Measurements from ENCODE around the gene NUDT3. TPM values are rescaled to one million over a fixed set of nuclear protein-coding genes. Genes with fewer than 3 reads are reported as not detected.

The NUDT3 gene
- total and polyA plus RNA-seq, 4 experiments from 2014 or later = 7.0 to 25.9 (median 18.0) TPM

- ChIA-PET CTCF (ENCODE audit: partially characterized antibody) (interaction anchor here (1.5 kb wide), 1 partner anchor 163 kb away, joined by 3 read pairs; no protein-coding TSS in a partner anchor), POLR2A (ENCODE audit: partially characterized antibody) (no interaction called here)
- Histone ChIP-seq H3K27ac (ENCODE audit: low read depth, low read length) (no peak overlapping the region), H3K9me3 (ENCODE audit: control insufficient read depth in 1 of 2, low read length in 2 of 2) (no peaks in the 10 kb centered on the region), H3K4me1 (ENCODE audit: insufficient read depth, low read length) (no peaks in the 10 kb centered on the region), H3K27me3 (ENCODE audit: insufficient read depth, low read length) (no peaks in the 10 kb centered on the region), H3K36me3 (ENCODE audit: insufficient read depth, low read length) (no peaks in the 10 kb centered on the region), H3K4me3 (ENCODE audit: low read length in 2 of 2) (no peak overlapping the region)
- Mint-ChIP-seq H3K9me3 (no peaks in the 10 kb centered on the region), H3K27ac (peak overlapping the region in 1 of 7 donors; percentile 55), H3K4me1 (peaks cover 0 to 9% (median 6%) of the 10 kb centered on the region in 4 donors), H3K36me3 (no peaks in the 10 kb centered on the region), H3K4me3 (no peak overlapping the region), H3K27me3 (no peaks in the 10 kb centered on the region)
- intact Hi-C loops (cut with micrococcal nuclease) = no loop called here
- no peak for DNase-seq
Measured at GRCh38 chr6:34229877-34230276, 162.6 kb downstream of the NUDT3 start.

Small RNA genes lying within 50 kb of the gene (microRNA-seq; reads per million reads assigned to microRNA genes)
- gene MIR6835 (ENCODE audit: borderline microRNAs expressed, borderline number of aligned reads, borderline replicate concordance) = not detected

Other genes starting within 250 kb of the NUDT3 start
- gene GRM4, start 246.6 kb downstream of the NUDT3 start, total RNA-seq = under 1 TPM in 1 of 2 experiments, not detected in 1; 0.09 TPM
- gene GRM4, start 246.6 kb downstream of the NUDT3 start, polyA plus RNA-seq = not detected
- gene HMGA1, start 155.8 kb downstream of the NUDT3 start, total RNA-seq = 10 to 100 TPM; 74.7 to 77.5 TPM
- 10 to 100 TPM; 25.4 to 40.8 TPM for gene HMGA1, start 155.8 kb downstream of the NUDT3 start, polyA plus RNA-seq
- gene SMIM29, start 143.7 kb downstream of the NUDT3 start, total RNA-seq = 10 to 100 TPM; 29.7 to 30.1 TPM
- 10 to 100 TPM; 51.5 to 66.5 TPM for gene SMIM29, start 143.7 kb downstream of the NUDT3 start, polyA plus RNA-seq
- 1,000 to 10,000 TPM; 2,689 to 2,757 TPM for gene RPS10, start 33.4 kb upstream of the NUDT3 start, total RNA-seq
- gene RPS10, start 33.4 kb upstream of the NUDT3 start, polyA plus RNA-seq = 1,000 to 10,000 TPM; 1,588 to 1,682 TPM
- gene PACSIN1, start 73.4 kb upstream of the NUDT3 start, total RNA-seq = 1 to 10 TPM; 2.0 to 2.3 TPM
- gene PACSIN1, start 73.4 kb upstream of the NUDT3 start, polyA plus RNA-seq = under 1 TPM in 1 of 2 donors, not detected in 1; 0.92 TPM
- not detected for gene SPDEF, start 163.7 kb upstream of the NUDT3 start, total RNA-seq
- not detected for gene SPDEF, start 163.7 kb upstream of the NUDT3 start, polyA plus RNA-seq